ENCODE measurements around the gene INPP5E.
A peak's percentile ranks its signal among the peaks of the same experiment; 100 is the strongest.

The INPP5E gene

GRCh38 chr9:136395345-136396218, 44.1 kb downstream of the INPP5E start:
- peak in 2 of 10 donors; percentile 62 to 77 for DNase-seq
- intact Hi-C loops (cut with DNase I), result no loop called here

- intact Hi-C loops (cut with DNase I), result no loop called here
- peak in 1 of 10 donors; percentile 57 for DNase-seq
These were observed 44.7 kb downstream of the INPP5E start for GRCh38 chr9:136395020-136395340.

GRCh38 chr9:136394312-136395019, 45.2 kb downstream of the INPP5E start:
- peak in 1 of 10 donors; percentile 71 for DNase-seq
- intact Hi-C loops (cut with DNase I), result no loop called here

GRCh38 chr9:136393531-136393930, 46.1 kb downstream of the INPP5E start:
- DNase-seq, result peak in 1 of 10 donors; percentile 46
- intact Hi-C loops (cut with DNase I), result no loop called here

- intact Hi-C loops (cut with DNase I), result no loop called here
- peak in 2 of 10 donors; percentile 44 to 78 for DNase-seq
These were observed 46.9 kb downstream of the INPP5E start for GRCh38 chr9:136392538-136393449.

- DNase-seq, result peak in 1 of 10 donors; percentile 68
- intact Hi-C loops (cut with DNase I), result no loop called here
These were observed 47.7 kb downstream of the INPP5E start for GRCh38 chr9:136391737-136392537.

GRCh38 chr9:136389396-136389795, 50.2 kb downstream of the INPP5E start:
- no peak for DNase-seq
- intact Hi-C loops (cut with DNase I), result no loop called here

GRCh38 chr9:136387217-136387616, 52.4 kb downstream of the INPP5E start:
- DNase-seq, result no peak
- intact Hi-C loops (cut with DNase I), result no loop called here

GRCh38 chr9:136386018-136386417, 53.6 kb downstream of the INPP5E start:
- intact Hi-C loops (cut with DNase I), result no loop called here

GRCh38 chr9:136385015-136385414, 54.6 kb downstream of the INPP5E start:
- no peak for DNase-seq
- intact Hi-C loops (cut with DNase I), result no loop called here

More at GRCh38 chr9:136386018-136386417, 53.6 kb downstream of the INPP5E start:
- no peak for DNase-seq

- DNase-seq, result no peak
- intact Hi-C loops (cut with DNase I), result no loop called here
These were observed 56.2 kb downstream of the INPP5E start for GRCh38 chr9:136383436-136383835.

- no peak for DNase-seq
- intact Hi-C loops (cut with DNase I), result no loop called here
These were observed 57.6 kb downstream of the INPP5E start for GRCh38 chr9:136381966-136382513.

- DNase-seq, result no peak
- intact Hi-C loops (cut with DNase I), result no loop called here
These were observed 58.3 kb downstream of the INPP5E start for GRCh38 chr9:136381311-136381710.

- intact Hi-C loops (cut with DNase I), result no loop called here
- DNase-seq, result no peak
These were observed 59.3 kb downstream of the INPP5E start for GRCh38 chr9:136380381-136380780.

- DNase-seq, result no peak
- intact Hi-C loops (cut with DNase I), result no loop called here
These were observed 59.8 kb downstream of the INPP5E start for GRCh38 chr9:136379891-136380290.

- intact Hi-C loops (cut with DNase I), result no loop called here
- DNase-seq, result no peak
These were observed 60.2 kb downstream of the INPP5E start for GRCh38 chr9:136379401-136379800.

- no peak for DNase-seq
- intact Hi-C loops (cut with DNase I), result no loop called here
These were observed 60.7 kb downstream of the INPP5E start for GRCh38 chr9:136379003-136379287.
